Measurements from ENCODE around the gene LYPLAL1.

The LYPLAL1 gene

DNA sequence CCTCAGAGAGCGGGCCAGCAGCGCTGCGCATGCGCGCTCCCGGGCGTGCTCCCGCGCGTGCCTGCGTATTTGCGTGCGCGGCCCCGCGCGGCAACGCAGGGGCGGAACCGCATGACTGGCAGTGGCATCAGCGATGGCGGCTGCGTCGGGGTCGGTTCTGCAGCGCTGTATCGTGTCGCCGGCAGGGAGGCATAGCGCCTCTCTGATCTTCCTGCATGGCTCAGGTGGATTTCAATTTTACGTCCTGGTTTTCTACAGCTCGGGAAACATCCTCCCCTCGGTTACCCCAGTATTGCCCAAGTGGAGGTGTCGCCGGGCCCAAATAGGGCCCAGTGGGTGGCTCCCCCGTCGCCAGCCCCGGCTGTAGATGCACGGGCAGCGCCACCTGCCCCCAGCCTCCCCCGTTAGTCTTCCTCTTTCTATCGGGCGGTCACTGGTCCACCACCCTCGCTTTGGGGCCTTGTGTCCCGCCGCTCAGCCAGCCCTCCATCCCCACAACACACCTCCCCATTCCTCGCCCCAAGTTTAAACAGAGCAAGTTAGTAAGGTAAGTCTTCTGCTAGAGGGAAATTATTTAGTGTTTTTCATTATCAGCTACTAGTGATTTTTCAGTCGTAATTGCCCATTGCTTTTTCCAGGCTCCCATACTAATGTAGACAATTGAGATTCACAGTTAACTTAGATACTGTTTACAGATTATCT is at the start of gene LYPLAL1:
TSS of gene LYPLAL1 (plus strand) at position 121 of the 702 bp plus-strand sequence. CDS start at position 134, 13 bp downstream.
- peak; percentile 78 to 81 for DNase-seq

DNA sequence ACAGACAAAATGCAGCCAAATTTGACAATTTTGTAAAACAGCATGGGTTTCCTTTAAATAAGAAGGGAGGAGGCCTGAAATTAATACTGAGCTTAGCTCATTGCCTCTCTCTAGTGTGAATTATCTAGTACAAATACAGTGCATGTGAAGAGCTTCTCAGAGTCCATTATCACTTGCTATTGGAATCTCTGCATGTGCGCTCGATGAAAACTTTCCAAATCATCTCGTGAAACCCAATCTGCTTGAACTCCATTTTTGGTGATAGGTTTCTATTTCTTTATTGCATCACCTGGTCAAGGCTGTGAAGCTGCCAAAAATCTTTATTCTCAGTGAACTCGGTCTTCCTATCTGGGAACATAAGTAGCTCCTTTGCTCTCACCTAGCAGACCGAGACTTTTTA is 49.5 kb upstream of the LYPLAL1 start:
- DNase-seq = no peak

DNA sequence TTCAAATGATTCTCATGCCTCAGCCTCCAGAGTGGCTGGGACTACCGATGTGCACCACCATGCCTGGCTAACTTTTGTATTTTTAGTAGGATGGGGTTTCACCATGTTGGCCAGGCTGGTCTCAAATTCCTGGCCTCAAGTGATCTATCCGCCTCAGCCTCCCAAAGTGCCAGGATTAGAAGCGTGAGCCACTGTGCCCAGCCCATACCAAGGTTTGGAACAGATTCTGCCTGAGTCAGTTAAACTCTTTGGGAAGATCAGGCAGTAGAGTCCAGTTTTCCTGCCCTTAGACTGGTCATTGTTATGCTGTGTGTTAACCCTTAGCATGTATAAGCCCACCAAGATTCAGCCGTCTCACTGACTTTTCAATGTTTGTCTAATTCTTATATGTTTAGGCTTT is 48.3 kb upstream of the LYPLAL1 start:
- DNase-seq = no peak

DNA sequence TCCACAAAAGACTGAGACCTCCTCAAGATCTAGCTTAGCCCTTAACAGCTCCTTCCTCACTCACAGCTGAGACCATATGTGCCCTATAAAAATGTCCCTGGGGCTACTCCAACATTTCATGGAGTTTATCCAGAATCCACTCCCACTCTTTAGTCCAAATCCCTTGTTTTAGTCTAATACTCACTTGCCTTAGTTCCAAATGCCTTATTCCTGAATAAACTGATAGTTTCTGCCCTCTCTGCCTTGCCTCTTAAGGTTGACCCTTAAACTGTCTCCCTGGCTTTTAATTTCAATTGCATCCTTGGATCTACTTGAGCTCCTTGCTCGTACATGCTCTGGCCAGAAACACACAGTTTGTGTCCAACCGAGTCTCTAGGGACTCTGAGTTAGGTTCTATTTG is 47.3 kb upstream of the LYPLAL1 start:
- no peak for DNase-seq

- DNase-seq = no peak
Measured at GRCh38 chr1:219128957-219129356, 44.7 kb upstream of the LYPLAL1 start.

GRCh38 chr1:219130366-219130935 is 43.2 kb upstream of the LYPLAL1 start:
- no peak for DNase-seq

DNA sequence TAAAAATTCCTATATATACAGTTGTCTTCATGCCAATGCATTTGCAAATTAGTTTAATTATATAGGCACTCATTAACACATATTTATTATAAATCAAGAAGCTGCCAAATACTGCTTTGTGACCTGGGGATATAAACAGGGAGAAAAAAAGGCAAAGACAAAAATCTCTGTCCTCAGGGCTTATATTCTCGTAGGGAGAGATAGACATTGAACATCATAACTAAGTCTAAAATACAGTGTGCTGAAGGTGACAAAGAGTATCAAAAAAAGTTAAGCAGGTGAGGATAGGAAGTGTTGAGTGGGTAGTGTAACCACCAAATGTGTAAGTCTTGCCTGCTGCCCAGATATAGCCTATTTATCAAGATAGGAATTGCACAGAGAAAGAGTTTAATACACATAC is 40.7 kb upstream of the LYPLAL1 start:
- DNase-seq = no peak

DNA sequence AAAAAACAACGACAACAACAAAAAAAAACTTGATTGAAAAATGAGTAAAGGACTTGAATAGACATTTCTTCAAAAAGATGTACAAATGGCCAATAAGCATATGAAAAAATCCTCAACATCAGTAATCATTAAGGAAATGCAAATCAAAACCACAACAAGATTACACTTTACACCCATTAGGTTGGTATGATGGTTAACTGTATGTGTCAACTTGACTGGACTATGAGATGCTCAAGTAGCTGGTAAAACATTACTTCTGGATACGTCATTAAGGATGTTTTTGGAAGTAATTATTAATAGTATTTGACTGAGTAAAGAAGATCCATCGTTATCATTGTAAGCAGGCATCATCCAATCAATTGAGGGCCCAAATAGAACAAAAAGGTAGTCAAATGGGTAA is 34.9 kb upstream of the LYPLAL1 start:
- DNase-seq = no peak

DNA sequence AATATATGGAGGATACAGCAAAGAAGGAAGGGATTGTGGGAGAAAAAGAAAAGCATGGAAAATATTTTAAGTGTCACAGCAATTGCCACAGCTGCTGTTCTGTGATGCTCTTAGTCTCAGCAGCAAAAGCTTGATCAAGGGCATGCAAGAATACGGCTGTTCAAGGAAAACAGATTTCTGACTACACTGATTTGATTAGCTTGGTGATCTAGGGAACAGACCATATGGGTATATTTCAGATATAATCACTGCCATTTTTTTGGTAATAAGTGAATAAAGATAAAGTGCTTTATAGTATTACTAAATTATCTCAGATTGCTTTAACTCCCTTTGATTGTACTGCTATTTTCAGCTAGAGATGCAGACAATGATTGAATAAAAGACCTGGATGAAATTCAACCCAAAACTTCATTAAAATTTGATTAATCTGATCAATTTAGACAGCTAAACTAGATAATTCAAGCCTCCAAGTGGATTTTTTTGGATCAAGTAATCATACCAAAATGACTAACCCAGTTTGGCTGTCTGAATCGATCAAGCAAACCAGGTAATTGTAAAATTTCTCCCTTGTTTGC is 33.3 kb upstream of the LYPLAL1 start:
- DNase-seq = no peak

DNA sequence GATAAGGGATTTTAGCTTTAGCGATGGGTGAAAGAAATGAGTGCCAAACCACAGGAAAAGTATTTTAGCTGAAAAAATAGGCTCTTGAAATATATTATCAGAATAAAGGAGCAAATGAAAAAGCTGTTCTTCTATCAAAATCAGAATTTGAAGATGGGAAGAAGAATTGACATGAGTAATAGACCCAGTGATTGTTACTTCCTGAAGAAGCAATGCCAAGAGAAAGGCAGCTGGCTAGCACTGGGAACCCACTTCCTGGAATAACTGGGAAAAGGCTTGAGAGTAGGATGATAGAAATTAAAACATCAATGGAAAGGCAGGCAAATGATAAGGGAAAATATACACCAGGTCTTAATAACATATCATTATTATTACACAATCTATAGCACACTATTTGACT is 29.9 kb upstream of the LYPLAL1 start:
- no peak for DNase-seq

- DNase-seq = peak; percentile 90 to 91
Measured at GRCh38 chr1:219144658-219145315, 28.9 kb upstream of the LYPLAL1 start.

DNA sequence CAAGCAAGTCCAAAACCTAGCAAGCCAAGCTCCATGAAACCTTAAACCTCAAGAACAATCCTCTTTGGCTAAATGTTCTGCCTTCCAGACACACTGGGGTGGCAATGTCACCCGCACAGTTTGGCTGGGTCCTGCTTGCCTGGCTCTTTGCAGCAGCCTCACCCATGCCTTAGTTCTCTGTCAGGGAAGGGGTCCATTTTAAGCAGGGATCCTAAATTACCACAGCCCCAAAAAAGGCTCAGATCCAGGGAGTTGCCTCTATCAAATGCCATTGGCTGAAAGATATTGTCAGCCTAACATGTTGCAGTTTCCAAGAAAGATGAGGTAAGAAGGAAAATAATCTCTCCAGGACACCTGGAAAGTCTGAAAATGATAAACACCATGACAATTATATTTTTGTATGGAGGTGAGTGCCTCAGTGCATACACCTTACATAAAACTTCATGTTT is 26.1 kb upstream of the LYPLAL1 start:
- no peak for DNase-seq

DNA sequence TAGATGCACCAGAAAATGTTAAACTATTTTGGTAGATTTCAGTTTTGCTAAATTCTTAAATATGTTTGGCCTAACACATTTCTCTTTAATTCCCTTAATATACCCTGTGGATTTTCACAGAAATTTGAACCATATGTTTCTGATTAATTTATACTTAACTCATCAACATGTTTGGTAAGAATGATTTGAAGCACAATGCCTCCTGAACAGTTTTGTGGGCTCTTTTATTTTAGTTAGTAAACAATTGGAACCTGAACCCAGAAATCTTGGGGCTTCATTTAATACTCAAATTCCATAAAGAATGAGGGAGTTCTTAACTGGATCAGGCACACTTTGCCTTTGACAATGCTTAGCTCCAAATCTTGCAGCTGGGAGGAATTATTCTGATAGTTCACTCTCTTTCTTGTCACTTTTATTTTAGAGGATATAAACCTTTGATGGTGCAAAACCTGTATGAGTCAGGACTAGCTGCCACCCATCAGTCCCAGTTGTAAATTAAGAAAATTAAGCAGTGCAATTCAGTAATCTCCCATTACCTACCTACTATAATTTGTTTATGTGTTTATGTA is 24.6 kb upstream of the LYPLAL1 start:
- DNase-seq = no peak

DNA sequence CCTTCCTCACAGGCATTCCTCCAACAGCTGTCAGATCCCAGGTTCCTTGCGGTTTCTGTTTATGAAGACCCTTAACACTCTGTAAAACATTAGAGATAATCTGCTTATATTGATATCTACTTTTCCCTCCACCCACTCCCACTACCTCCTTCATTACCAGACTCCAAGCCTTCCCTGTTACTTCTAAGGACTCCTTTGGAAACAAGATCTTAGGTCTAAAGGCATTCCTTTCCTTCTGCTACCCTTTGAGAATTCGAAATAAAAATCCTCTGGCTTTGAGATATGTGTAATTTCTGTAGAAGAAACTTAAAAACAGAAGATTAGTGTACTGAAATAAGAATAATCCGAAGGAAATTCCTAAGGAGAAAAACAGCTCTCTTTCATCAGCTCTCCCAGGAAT is 23.7 kb upstream of the LYPLAL1 start:
- DNase-seq = no peak

DNA sequence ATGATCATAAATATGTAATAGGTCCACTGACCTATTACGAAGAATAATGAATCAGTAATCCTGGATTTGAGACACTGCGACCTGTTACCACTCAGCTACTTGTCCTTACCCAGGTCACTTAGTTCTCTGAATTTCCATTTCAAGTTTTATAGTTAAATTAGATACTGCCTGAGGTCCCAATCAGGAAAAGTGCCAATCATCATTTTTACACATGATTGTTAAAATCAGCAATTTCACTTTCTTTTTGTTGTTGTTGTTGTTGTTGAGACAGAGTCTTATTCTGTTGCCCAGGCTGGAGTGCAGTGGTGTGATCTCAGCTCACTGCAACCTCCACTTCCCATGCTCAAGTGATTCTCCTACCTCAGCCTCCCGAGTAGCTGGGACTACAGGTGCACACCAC is 22.8 kb upstream of the LYPLAL1 start:
- no peak for DNase-seq

- no peak for DNase-seq
Measured at GRCh38 chr1:219151467-219151866, 22.2 kb upstream of the LYPLAL1 start.

- DNase-seq = no peak
Measured at GRCh38 chr1:219152751-219153150, 20.9 kb upstream of the LYPLAL1 start.

DNA sequence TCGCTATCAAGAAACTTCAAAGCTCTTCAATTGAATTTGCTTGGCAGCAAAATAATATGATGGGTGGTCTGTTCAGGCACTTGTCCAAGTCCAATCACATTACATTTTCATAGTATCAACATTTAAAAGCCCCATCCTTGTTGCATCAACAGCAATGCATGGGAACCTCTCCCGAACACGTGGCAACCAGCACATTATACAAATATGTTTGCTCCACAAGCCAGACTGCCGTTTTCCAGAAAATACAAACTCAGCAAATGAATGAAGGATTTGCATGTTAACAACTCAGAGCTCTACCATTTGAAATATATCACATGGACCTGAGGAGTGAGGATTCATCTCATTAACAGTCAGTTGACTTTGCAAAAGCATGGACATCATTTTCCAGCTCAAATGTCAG is 20.0 kb upstream of the LYPLAL1 start:
- no peak for DNase-seq

GRCh38 chr1:219155135-219155534 is 18.5 kb upstream of the LYPLAL1 start:
- no peak for DNase-seq

DNA sequence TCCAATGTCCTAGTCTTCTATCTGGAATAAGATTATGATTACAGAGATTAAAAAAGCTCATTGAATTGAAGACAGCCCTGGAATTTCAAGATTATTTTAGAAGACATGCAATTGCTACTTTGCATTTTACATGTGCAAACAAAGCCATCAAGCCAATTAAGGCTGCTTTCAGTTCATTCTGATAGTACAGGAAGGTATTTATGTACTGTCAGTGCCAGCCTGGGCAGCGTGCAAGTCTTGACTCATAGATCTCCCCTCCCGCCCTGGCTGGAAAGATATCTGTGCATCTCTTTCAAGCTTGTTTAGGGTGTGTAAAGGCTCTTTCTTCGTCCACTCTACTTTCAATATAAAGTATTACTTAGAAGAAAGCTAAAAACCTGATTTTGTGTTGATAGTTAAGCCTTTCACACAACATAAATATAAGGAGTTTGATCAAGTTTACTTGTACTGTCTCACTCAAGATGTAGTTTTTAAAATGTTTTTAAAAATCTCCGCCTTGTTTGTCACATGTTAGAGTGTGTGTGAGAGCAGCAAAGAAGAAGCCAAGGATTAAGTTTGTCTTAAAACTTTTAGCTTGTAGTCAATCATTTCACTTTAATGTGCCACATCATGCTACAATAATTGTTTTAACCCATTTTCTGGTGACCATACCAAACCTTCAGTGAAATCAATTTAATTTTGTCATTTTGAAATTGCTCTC is 13.6 kb upstream of the LYPLAL1 start:
- DNase-seq = no peak

DNA sequence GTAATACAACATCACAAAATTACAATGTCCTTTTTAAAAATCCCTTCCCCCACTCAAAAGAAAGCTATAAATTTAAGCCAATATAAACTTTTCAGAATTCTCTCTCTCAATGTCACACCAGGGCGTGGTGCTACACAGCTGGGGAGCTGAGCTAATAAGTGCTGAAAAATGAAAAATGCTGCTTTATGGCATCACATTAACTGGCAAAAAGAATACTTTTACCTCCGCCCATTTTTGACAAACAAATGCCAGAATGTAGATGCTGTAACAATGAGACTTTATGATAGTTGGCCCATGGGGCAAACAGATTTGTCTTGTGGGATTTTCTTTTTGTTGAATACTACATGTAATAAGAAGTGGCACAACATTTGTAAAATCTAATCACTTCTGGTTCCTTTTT is 12.7 kb upstream of the LYPLAL1 start:
- DNase-seq = no peak

DNA sequence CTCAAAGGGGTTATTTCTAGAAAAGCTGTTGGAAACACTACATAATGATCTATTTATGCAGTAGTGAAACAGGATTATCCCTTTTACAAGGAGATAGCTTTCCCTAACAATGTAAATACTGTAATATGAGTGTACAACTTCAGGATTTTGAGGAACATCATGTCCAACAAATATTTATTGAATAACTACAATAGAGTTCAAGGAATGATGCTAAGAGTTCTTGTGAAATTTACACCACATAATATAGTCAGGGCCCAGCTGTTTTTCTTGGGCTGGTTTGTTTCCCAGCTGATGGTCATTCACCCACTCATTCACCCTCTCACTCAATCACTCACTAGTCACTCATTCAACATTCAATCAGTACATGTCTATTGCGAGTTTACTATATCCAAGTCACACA is 12.3 kb upstream of the LYPLAL1 start:
- DNase-seq = no peak

DNA sequence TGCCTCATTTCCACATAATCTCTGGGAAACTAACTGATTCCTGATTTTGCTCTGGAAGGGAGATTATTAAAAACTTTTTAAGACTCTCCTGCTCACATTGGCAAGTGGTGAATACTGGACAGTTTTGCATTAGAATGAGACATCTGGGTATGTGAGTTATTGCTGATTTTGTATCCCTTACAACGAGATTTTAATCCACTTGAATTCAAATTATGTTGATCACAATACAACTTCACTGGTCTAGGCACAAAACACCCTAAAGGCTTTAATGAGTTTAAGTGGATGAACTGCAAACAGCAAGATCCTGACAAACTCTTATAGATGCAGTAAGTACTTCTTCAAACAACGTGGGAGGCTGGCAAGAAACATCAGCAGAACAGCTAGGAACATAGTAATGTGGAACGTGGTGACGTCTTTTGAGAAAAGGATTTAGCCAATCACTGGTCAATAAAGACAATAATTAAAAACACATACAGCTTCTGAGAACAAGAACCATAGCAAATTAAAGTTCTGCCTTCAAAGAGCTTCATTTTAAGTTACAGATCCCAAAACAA is 10.2 kb upstream of the LYPLAL1 start:
- DNase-seq = no peak

Data from AML-193 (cell line).